Ovary (tissue), 3 donors: ENCODE measurements around the gene MFGE8.

ENCODE experiments used
- POLR2A ChIP-seq: fragments of 450-650 bp; IDR thresholded peaks from one replicate; pipeline ENCODE4 v1.6.1; 2017; ENCODE audit warnings: antibody characterized with exemption, mild to moderate bottlenecking, moderate library complexity
- TF ChIP-seq, protein P1 (sequence below), 3 donors: fragments of 450-650 bp in 2 of 3; fragments of 200-600 bp in 1 of 3; IDR thresholded peaks; one replicate each; pipeline versions ENCODE4 v1.5.1 to v1.8.0; 2016 to 2022; ENCODE audit warnings: antibody characterized with exemption in 3 of 3, mild to moderate bottlenecking in 1 of 3
- donor health status: DM: no; HTN: no; CAD: no.

DNA sequence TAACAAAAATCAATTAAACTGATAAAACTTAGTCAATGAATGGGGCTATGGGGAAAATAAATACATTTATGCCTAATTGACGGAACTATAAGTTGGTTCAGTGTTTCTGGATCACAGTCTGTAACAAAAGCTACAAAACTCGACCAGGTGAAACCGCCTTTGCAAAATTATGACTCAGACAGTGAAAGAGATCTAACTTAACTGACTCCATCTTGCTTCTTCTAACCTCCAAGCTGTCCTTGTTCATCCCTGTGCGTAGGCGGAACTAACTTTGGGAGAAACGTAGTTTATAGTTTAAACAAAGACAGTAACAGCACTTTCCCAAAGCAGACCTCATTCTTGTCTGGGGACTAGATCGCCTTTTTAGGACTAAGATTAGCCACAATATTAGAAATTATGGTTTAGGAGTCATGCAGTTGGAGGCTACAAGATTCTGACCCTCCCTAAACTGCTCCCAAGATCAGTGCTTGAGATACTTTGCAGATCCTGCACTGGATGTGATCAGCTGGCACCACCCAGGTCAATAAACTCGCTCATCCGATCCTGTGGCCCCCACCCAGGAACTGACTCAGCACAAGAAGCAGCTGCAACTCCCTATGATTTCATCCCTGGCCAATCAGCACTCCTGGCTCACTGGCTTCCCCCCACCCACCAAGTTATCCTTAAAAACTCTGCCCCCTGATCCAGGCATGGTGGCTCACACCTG, 7.2 kb upstream of the MFGE8 start:
- TF ChIP-seq, protein P1, sequence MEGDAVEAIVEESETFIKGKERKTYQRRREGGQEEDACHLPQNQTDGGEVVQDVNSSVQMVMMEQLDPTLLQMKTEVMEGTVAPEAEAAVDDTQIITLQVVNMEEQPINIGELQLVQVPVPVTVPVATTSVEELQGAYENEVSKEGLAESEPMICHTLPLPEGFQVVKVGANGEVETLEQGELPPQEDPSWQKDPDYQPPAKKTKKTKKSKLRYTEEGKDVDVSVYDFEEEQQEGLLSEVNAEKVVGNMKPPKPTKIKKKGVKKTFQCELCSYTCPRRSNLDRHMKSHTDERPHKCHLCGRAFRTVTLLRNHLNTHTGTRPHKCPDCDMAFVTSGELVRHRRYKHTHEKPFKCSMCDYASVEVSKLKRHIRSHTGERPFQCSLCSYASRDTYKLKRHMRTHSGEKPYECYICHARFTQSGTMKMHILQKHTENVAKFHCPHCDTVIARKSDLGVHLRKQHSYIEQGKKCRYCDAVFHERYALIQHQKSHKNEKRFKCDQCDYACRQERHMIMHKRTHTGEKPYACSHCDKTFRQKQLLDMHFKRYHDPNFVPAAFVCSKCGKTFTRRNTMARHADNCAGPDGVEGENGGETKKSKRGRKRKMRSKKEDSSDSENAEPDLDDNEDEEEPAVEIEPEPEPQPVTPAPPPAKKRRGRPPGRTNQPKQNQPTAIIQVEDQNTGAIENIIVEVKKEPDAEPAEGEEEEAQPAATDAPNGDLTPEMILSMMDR (IDR thresholded peaks at IDR 0.05): no peak
- no peak for TF ChIP-seq POLR2A
